ENCODE measurements around the gene CENPP.

Gene CENPP

GRCh38 chr9:92603100-92603499 is 277.3 kb downstream of the CENPP start:
- DNase-seq = no peak

DNA sequence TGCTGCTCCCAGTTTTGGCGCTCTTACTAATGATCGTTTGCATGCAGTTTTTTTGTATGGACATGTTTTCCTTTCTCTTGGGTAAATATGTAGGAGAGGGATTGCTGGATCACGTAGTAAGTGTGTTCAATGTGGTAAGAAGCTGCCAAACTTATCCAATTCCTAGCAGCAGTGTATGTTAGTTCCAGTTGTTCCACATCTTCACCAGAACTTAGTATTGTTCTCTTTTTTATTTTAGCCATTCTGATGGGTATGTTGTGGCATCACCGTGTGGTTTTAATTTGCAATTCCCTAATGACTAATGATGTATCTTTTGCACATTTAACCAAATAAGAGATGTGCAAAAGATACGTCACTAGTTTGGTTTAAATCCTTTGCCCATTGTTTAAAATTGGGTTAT is 278.2 kb downstream of the CENPP start:
- DNase-seq = no peak

DNA sequence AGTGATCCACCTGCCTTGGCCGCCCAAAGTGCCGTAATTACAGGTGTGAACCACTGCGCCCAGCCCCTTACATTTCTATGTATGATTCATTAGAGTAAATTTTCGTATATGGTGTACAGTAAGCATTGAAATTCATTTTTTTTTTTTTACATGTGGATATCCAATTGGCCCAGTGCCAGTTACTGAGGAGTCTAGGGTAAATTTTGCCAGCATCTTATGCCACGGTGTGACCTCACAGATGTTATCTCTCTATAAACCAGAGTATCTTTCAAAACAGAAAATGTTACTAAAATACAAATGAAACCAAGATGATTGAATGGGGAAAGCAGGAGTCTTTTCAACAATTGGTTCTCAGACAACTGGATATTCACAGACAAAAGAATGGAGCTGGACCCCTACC is 279.5 kb downstream of the CENPP start:
- no peak for DNase-seq

DNA sequence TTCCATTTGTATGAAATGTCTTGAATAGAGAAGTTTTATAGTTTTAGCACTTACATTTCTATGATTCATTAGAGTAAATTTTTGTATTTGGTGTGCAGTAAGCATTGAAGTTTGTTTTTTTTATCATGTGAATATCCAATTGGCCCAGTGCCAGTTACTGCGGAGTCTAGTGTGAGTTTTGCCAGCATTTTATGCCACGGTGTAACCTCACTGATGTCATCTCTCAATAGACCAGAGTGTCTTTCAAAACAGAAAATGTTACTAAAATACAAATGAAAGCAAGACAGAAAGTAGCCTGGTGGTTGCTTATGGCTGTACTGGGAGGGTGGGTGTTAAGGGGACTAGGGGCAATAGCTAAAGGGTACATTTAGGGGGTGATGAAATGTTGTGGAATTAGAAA is 281.3 kb downstream of the CENPP start:
- DNase-seq = no peak

- no peak for DNase-seq
Measured at GRCh38 chr9:92607773-92608172, 282.0 kb downstream of the CENPP start.

DNA sequence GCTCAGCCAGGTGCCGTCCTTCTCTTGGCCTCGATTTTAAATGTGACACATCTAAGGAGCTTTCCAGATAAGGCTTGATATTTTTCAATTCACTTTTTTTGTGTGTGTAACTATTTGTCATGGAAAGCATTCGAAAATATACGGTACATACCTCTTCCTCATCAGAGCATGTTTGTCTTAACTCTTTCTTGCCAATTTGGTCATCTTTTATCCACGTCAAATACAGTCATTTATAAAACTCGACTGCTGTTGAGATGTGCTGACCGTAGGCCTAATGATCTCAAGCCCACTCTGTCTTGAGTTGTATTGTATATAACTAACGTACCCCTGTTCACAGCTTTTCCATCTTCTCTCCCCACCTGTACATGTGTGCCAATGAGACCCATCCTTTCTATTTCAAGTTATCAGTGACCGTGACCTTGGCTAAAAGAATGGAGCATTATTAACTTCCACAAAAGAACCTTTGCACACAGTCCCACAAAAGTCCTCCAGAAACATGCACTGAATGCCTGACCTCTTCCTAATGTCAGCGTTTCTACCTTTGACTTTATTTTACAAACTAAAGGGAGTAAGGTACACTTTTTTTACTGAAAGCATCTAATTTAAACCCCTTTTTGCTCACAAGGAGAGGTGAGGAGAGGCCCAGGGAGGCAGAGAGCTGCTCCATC is 282.6 kb downstream of the CENPP start:
- no peak for DNase-seq

DNA sequence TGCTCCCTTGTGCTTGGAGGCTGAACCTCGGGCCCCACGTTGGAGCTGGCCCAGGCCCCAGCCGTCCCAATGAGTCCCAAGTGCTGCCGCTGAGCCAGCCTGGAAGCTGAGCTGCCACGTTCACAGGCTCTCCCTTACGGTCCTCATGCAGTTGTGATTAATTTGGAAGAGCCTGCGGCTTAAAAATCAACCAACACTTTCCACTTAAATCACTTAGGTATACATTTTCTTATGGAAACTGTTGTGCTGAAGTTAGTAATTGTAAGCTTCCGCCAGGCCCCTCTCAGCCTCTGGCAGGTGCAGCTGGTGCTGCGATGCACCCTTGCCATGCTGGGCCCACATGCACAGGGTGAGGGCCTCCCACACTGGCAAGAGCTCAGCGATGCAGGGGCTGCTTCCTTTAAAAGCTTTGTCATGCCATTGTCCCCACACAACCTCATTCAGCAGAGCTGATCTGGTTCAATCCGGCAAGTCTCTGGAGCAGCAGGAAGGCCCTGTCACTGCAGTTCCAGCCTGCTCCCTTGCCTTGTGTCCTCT is 283.2 kb downstream of the CENPP start:
- no peak for DNase-seq

GRCh38 chr9:92610470-92611420 is 285.0 kb downstream of the CENPP start:
- DNase-seq = no peak

DNA sequence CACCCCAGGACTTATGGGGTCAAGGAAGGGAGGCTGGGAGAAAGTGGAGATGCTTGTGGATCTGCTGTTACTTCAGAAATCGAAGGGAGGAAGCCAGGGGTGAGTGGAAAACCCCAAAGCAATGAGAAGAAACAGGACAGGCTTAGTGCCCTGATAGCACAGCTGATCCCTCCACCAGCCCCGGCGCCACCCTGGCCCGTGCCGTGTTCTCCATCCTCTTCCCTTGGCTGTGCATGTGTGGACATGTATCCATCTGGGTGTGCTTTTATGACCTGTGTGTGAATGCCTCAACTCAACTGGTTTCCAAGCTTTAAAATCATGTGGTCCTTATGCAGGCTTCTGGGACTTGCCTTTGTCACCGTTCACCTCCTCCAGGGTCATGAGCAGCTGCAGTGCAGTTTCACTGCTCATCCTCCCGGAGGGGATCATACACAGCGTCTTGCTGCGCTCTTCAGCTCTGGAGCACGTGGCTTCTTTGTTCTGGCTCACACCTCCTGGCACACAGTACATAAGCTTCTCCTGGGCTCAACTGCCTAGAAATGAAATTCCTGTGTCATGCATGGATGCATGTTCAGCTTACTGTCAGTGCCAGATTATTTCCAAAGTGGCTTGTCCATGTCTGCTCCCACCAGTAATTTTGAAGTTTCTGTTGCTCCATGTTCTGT is 286.0 kb downstream of the CENPP start:
- no peak for DNase-seq

- DNase-seq = no peak
Measured at GRCh38 chr9:92612292-92612691, 286.5 kb downstream of the CENPP start.

DNA sequence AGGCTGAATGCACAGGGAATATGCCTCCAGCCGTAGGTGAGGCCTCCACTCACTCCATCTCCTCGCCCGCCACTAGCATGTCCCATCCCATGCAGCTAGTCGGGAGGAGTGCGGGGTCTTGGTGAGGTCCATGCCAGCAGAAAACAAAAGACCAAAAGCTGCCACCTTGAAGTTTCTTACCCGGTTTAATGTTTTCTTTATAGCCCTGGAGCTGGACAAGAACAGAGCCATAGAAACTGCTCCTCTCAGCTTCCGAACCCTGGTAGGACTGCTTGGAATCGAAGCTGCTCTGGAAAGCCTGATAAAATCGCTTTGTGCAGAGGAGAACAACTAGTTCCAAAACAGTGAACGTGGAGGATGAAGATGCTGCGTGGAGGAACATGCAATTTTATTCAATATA is 287.1 kb downstream of the CENPP start:
- DNase-seq = no peak

DNA sequence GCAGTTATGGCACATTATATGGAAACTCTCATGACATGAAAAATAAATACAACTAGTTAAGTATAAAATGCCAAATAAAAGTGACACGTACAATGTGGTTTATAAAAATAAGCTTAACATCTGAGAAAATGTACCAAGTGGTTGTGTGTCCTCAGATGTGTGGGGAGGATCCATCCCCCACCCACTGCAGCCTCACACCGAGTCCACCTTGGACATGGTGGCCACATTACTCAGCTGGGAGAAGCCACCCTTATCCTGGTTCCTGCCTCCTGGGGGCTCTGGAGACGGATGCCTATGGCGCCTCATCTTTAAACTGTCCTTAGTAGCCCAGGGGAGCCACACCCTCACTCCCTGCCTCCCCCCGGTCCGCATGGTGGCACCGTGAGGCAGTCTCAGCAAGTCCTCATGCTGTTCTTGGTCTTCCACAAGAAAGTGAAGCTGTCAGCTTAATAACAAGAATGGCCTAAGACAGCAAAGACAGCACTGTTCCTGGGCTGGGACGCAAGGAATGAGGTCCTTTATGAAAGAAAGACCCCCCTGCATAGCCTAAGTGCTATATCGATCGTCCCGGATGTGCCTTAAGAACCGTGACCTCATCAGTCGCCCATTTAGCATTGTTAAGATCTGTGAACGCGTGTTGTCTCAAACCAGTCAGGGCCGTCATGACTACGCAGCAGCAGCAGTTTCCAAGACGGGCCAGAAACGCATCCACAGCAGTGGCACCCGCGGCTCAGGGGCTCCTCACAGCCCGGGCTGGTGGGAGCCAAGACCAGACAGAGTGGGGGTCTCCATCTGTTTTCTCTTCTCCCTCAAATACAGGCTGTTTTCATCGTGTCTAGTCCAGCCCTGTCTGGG is 287.7 kb downstream of the CENPP start:
- no peak for DNase-seq

DNA sequence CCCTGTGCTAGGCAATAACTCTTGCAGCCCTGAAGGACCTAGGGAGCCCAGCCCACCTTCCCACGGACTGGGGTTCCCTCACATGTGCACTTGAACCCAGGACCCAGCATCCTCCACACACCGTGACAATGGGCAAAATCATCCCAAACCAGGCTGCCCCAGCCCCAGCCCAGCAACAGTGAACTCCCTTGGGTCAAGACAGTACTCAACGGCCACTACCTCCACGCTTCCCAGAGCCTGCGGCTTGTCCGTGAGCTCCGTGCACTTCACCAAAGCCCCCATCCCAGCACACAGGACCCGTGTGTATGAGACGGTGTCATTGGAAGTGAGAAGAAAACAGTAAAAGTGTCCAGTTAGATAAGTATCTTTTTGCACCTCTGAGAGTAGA is 288.4 kb downstream of the CENPP start:
- no peak for DNase-seq

DNA sequence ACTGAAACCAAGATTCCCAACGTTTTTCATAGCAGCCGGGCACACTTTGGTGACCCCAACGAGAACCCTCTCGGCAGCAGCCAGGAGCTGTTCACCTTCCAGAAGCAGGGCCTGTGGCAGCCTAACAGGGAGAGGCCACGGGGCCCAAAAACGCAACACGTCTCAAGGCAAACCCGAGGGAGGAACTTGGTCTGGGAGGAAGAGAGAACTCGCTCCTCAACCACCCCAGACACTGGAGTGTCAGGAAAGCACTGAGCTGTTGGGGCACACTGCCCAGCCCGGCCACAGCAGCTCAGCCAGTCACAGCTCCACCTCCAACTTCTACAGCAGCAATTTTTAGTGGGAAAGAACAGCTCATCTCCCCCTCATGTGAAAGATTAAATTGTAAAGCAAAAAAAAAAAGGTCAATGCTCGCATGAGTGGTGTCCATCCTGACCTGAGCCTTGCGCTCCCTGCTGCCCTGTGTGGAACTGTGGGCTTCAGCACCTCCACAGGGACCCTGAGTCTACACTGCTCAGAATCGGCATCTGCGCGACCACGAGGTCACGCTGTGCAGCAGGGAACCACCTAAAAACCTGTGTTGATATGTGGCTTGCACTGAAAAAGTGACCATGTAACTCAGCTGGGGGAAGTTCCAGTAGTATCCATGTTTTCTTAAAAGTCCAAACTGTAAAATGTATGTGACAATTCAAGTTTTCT is 289.2 kb downstream of the CENPP start:
- DNase-seq = no peak

- no peak for DNase-seq
Measured at GRCh38 chr9:92615790-92616189, 290.0 kb downstream of the CENPP start.

DNA sequence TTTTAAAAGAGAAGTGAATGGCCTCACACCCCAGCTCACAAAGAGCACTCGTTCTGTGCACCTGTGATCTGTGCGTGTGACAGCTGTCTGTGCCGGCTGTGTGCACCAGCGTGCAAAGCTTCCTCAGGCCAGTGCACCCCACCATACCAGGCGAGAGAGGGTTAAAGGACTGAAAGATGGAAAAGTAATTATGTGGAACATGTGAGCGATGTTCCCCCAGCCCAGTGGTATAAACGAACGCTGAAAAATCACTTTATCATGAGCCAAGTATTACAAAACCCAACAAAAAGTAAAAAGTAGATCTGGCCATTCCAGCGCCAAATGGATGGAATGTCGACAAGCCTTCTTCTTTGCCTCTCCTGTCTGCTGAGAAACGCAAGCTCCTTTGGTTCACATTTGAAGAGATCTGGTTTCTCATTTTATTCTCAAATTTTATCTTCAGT is 290.5 kb downstream of the CENPP start:
- no peak for DNase-seq

DNA sequence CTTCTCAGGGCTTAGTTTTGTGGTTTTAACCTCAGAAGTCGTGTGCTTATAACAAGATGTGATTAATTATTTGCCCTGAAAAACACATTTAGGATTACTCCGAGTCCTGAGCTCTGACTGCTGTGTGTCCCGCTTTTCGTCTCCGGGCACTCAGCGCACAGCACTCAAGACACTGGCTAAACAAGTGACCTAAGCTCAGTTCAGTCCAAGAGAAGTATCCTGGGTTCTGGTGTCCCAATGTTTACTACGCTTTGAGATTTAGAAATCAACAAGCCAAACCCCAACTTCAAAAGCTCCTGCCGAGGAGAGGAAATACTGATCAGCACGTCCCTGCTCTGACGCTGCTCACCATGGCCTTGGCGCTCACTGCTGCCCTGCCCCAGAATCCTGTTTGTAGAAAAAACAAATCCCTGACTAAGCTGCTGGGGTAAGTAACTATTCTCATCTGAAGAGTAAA is 290.9 kb downstream of the CENPP start:
- no peak for DNase-seq

- no peak for DNase-seq
Measured at GRCh38 chr9:92617195-92617813, 291.6 kb downstream of the CENPP start.

GRCh38 chr9:92617951-92618510 is 292.3 kb downstream of the CENPP start:
- DNase-seq = no peak

DNA sequence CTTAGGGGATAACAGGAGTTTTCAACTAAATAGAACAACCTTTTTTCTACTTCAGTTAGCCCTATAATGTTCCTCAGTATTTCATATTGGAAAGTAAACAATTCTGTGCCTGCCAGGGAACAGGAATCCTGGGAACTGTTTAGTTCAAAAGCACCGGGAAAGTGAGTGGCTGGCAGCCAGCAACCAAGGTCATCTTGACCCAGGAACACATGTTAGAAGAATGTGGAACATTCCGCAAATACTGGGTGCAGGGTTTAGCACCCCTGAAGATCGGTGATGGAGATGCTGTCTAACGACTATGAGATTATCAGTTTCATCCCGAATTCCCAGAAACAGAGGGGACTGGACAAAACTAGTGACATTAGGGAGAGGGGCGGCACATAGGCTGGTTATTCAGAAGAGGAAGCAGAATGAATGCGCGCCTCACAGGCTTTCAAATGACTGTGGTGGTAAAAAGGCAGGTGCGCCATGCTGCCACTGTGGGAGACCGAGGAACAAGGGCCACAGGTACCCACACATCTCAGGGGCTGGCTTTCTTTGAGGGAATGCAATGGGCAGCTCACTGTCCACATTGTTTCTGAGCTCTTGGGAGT is 293.0 kb downstream of the CENPP start:
- no peak for DNase-seq
